GM19438 (cell line): ENCODE data around the gene BOLA1.
"Not testable (repeated sequence)": the region's sequence is repeated elsewhere in the genome, so short reads cannot be mapped to it uniquely, and the experiment has no call there.

Source experiments
- ATAC-seq: cut with Tn5 transposase; IDR thresholded peaks from one replicate; pipeline ENCODE4 v1.9.1; 2021; ENCODE audit warnings: low read depth; ENCODE audit not compliant: unreplicated experiment

Gene BOLA1, protein sequence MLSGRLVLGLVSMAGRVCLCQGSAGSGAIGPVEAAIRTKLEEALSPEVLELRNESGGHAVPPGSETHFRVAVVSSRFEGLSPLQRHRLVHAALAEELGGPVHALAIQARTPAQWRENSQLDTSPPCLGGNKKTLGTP

DNA sequence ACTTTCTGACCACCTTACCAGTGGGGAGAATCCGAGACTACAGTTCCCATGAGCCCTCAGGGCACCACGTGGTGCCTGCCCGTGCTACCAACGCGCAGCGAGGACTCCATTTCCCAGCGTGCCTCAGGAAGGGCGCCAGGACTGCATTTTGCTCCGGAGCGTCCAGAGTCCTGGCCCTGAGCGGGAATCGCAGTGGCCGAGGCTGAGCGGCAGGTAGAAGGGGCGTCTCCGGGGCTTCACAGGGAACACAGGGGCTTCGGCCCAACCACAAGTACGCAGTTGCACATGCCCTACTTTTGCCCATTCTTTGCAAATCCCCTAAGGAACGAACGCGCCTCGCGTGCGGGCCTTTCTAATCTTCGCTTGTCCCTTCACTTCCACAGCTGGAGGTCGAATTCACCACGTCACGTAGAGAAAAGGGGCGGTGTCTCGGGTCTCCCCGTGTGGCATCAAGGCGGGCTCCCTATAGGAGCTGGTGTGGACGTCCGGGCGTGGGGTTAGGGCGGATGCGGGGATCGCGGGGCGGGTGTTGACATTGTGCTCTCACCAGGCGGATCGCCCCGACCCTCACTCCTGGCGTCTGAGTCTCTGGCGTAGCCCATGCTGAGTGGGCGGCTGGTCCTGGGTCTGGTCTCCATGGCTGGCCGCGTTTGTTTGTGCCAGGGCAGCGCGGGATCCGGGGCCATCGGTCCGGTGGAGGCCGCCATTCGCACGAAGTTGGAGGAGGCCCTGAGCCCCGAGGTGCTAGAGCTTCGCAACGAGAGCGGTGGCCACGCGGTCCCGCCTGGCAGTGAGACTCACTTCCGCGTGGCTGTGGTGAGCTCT, at the start of gene BOLA1:
BOLA1 (plus strand) TSS at position 109 of the 825 bp plus-strand sequence; CDS start at position 601, 492 bp downstream.
- ATAC-seq = peak; percentile 95

DNA sequence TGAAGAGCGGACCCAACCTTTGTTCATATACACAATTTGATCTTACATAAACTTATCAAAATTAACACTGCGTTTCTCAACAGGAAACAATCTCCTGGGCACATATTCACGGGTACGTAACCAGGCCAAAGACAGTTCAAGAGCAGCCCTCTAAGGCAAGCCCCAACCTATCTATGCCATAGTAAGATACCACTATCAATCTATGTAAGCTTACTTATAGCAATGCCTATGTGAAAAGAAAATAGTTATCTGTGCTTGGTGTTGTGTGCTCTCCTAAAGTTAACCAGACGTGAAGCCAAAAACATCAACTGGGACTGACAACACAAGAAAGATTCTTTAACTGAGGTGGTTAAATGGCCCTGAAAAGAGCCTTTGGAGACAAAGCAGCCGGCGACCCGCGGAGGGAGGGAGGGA, 49.4 kb upstream of the BOLA1 start:
- ATAC-seq = no peak

DNA sequence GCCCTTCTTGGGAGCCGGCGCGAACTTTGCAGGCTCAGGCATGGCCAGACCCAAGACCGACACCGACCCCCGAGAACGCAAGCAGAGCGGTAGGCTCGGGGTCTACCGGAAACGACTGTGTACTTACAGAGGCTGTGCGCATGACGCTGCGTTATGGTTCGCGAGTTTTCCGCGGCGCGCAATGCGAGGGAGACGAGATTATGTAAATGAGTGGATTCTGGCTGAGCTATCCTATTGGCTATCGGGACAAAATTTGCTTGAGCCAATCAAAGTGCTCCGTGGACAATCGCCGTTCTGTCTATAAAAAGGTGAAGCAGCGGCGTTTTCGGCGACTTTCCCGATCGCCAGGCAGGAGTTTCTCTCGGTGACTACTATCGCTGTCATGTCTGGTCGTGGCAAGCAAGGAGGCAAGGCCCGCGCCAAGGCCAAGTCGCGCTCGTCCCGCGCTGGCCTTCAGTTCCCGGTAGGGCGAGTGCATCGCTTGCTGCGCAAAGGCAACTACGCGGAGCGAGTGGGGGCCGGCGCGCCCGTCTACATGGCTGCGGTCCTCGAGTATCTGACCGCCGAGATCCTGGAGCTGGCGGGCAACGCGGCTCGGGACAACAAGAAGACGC, 48.5 kb upstream of the BOLA1 start:
- peak; percentile 53 for ATAC-seq

DNA sequence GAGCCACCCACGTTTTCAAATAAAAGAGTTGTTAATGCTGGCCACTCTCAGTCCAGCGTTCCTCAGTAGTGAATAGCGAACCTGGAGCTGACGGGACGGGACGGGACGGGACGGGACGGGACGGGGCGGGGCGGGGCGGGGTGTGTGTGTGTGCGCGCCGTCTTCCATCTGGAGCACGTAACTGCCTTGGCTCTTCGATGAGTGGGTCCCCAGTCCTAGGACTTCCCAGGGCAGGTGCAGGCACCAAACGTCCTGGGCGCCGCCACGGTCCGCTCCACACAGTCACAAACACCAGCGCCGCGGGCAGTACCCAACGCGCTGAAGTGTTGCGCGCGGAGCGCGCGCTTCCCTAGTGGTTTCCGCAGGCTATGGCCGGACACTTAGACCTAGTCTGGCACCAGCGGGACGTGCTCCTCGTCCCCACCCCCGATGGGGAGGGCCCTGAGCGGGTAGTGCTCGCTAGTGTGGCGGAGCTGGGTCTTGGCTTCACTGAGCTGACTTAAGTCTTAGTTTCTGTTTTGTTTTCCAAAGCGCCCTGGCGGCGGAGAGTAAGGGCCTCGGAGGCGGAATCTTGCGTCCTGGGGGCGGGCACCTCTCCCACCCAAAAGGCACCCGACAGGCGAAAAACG, 47.7 kb upstream of the BOLA1 start:
- ATAC-seq = peak; percentile 25

DNA sequence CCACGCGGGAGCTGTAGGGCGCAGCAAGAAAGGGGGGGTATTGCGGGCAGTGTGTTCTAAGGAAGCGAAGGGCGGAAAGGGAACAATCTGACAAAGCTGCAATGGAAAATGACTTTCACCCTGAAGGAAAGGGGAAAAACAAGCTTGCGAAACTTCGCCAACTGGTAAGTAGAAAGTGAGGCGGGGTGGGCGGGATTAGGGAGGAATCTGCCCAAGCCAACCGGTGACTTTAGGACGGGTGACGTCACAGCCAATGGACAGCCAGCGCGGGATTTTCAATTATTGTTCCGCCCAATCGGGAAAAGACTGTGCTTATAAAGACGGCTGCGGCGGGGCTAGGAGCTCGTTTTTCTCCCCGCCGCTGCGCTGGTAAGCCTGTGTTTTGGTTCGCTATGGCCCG, 47.1 kb upstream of the BOLA1 start:
- ATAC-seq = not testable (repeated sequence)

DNA sequence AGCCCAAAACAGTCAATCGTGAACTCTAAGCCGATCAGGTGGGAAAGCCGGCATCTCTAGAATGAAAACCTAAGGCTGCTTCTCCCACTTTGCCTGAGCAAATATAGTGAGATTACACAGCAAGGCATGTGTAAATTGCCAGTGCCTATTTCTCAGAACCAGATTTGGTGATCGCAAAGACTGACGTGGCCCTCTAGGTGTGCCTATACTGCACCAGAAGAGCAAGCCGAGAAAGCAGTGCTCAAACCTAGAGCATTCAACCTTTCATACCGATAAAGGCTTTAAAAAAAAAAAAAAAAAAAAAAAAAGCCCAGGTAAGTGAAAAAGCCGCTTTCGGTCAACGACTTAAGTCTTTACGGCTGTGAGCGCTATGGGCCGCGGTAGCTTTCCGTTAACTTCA, 39.1 kb upstream of the BOLA1 start:
- ATAC-seq = not testable (repeated sequence)

DNA sequence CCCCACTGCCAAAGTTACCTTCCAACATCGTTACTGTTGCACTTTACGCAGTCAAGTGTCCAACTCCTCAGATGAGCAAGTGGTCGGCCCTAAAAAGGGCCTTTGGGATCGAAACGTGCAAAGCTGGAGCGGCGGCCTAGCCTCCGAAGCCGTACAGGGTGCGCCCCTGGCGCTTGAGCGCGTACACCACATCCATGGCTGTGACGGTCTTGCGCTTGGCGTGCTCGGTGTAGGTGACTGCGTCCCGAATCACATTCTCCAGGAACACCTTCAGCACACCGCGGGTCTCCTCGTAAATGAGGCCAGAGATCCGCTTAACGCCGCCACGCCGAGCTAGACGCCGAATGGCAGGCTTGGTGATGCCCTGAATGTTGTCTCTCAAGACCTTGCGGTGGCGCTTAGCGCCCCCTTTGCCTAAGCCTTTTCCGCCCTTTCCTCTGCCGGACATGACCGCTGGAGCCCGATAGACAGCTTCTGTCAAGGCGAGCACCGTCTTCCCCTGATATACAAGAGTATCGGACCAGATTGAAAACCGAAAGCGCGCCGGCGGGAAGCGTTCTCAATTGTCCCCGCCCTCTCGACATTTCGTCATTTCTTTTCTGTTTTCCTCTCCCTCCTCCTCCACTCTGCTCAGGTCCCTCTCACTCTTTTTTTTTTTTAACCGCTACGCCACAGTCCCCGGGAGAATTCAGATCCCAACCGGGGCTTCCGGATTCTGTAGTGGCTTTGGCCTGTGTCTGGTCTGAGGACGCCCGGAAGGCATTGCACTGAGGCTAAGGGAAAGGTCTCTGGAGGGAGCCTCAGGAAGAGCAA, 38.5 kb upstream of the BOLA1 start:
- ATAC-seq = peak; percentile 59

DNA sequence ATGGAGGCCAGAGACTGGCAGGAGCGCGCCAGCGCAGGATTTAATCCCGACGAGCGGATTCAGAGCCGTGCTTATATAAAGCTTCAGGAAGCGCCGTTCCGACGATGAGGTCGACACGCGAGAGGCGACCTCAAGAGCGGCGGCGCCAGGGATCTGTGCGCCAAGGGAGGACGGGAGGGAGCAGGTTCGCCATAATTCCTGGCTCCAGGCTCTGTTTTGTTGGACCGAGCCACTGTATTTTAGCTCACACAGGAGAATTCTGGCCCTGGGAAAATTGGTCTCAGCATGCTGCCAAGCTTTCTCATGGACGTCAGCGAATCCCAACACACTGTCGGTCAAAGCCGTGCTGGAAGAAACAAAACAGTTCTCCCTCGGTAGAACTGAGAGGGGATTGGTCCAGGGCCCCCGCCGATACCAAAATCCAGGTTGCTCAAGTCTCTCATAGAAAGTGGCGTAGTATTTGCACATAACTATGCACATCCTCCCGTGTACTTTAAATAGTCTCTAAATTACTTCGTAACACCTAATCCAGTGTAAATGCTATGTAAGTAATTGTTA, 37.8 kb upstream of the BOLA1 start:
- ATAC-seq = not testable (repeated sequence)

DNA sequence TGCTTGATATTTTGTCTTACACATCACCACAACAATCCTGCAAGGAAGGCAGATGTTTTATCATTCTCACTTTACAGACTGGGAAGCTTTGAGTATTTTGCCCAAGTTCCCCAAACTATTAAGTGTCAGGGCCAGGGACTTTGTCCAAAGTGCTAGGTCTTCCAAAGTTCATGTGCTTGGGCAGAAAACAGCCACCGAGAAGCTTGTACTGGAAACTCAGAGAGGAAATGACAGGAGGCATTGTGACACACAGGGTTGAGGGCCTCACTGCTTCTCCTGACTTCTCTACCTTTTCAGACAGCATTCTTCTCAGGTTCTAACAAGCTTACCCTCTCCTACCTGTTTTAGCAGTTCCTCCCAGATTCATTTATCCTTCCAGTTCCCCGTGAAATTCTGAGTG, 32.5 kb upstream of the BOLA1 start:
- ATAC-seq = not testable (repeated sequence)

DNA sequence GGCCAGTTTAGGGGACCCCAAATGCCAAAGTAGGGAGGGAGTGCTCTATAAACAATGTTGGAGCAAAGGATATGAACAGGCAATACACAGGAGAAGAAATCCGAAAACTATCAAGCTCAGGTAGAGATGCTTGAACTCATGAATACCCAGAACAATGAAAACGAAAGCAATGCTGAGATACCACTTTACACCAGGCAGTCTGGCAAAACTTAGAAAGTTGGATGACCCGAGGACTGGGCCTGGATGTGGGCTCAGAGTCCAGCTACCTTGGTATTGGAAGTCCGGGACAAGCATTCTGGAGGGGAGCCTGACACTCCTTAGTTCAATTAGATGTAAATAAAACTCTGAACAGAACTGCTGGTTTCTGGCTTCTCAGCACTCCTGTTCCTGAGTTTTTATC, 26.3 kb upstream of the BOLA1 start:
- ATAC-seq = not testable (repeated sequence)

DNA sequence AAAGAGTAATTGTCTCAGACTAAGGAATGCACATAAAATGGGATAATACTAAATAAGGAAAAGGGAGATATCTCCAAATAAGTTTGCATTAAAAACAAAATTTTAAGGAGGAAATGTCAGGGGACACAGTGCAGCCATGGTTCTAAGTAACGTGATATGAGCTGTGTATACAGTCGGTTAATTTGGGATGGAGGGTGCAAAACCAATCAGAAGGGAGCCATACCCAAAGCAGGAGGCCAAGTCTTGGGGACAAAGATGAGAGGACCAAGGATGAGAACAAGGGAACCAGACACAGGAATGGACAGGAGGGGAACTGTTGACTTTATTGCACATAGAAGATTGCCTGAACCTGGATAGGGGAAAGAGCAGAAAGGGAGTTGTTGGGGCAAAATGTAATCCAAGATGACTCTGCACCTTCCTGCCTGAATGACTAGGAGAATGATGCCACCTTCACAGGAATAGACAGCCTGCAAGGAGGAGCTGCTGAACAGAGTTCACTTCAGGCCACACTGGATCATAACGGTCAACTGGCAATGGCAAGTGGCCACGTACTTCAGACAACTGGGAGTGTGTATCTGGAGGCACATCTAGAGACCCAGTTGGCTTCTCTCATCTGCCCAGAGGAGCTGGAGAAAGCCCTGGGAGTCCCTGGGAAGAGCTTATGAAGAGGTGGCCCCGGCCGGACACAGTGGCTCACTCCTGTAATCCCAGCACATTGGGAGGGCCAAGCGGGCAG, 22.0 kb upstream of the BOLA1 start:
- ATAC-seq = no peak

DNA sequence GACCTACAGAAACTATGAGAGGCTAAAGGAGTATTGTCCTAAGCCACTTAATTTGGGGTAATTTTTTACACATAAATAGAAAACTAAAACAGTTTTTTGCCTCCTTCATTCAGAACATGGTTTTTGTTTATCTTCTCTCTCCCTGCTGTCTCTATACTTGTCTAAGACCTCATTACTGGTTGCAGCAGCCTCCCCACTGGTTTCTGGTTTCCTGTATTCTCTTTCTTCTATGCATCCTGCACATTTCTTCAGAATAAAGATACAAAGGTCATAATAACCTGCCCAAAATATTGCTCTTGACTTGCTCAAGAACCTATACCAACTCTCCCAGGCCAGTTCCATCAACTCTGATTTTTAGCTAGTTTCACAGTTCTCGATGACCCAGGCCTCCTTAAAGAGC, 19.8 kb upstream of the BOLA1 start:
- ATAC-seq = no peak

DNA sequence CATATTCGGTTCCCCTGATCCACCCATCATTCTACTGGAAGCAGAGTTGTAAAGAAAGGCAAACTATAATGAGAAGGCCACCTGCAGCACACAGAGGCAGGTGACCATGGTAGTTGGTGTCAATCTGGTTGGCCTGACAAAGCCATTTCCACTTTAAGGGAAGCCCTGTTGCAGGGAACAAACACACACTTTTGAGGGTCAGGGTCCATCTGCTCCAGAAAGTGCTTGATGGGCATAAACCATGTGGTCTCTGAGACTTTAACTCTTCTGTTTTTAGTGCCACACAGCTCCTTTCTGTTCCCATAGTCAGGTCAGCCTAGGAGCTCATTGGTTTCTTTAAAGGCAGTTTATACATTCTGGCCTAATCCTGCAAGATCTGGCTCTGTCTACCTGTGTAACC, 17.5 kb upstream of the BOLA1 start:
- ATAC-seq = no peak

DNA sequence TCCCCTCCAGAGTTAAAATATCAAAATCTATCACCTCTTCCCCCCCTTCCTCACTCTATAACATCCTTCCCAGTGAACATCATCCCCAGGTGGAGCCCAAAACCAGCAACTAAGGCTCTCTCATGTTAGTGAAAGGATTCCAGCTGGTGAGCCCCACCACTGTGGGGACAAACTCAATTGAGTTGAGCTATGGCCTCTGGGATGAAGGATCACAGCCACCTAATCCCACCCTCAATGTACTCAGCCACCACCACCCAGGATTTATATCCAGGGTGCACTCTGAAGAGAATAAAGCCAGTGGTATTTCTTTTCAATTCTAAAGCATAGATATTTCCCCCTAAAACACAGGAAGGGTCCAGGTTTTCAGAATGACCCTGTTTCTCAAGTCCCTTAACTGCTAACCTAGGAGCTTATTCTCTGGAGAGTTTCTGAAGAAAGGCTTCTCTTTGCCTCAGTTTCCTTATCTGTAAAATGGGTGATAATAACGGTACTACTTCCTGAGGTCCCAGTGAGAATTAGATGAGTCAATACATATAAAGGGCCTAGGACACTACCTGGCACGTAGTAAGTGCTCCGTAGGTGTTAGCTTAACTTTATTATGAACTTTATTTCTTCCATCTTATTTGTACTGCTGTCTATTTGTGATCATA, 15.6 kb upstream of the BOLA1 start:
- no peak for ATAC-seq

DNA sequence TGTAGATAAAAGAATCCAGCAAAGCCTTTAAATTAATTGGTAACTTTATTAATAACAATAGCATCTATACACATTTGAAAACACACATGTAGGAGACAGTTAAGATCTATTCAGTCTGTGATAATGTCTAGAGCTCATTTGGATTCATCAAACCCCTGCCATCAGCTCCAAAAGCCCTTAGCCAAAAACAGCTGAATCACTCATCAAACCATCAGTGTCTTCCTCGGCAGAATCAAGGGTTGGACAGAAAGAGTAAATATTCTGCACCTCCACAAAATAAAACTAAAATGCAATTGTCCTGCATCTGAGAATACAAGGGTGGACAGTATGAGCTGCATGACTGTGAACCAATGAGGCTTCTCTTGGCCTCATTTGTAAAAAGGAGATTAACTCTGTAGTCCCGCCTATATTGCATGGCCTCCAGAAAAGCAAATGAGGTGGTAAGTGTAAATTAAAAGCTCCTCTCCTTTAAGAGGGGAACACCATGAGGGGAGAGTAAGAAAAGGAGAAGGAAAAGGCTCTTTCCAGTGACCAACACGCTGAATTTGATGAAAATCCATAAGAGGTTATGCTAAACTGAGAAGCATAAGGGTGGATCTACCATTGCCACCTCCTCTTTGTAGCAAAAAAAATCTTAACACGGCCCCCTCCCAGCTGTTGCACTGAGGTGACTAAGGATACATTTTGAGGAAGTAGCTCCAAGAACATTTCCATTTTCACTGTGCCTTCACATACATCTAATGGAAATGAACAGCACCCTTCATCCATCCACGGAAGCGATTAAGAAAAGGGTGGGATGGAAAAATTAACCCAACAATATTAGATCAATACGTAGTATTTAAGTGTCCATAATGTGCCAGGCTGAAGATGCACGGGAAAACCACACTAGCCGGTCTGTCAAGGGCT, 14.7 kb upstream of the BOLA1 start:
- ATAC-seq = no peak

DNA sequence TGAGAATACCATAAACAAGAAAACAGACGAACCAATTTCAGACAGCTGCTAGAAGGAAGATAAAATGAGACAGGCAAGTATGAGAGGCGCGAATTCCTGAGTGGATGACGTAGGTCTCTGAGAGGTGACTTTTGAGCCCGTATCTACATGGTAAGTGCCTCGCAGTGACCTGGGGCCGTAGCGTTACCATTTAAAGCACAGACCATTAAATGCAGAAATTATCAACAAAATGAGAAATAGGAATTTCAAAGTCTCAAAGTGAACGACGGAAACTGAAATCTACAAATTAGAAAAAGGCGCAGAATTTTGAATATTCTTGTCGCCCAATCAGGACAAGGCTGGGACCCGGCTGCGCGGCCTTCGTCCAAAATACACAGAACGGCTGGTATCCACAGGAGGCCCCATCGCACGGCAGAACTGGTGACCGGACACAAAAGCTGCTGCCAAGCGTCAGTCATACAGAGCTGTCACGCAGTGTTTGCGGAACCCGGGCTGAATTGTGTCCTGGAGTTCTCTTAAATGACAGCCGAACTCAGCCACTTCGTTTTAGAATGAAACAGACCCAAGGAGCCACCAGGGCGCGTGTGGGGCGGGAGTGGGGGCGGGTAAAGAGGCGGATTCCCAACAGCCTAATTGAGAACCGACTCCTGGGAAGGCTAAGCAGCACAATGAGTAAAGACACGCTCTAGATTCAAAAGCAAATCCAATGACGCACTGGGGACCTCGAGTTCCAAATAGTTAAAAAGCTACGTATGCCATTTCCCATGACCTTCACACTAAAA, 13.8 kb upstream of the BOLA1 start:
- no peak for ATAC-seq

DNA sequence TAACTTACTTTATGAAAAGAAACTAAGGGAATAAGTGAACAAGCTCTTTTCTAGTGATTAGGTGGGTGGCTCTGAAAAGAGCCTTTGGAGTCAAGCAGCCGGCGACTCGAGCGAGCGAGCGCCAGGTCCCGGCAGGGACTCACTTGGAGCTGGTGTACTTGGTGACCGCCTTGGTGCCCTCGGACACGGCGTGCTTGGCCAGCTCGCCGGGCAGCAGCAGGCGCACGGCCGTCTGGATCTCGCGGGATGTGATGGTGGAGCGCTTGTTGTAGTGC, 13.3 kb upstream of the BOLA1 start:
- not testable (repeated sequence) for ATAC-seq
